ENCODE data around the gene CELF2. TPM values are rescaled to one million over a fixed set of nuclear protein-coding genes. Genes with fewer than 3 reads are reported as not detected.
A peak's percentile ranks its signal among the peaks of the same experiment; 100 is the strongest.

The CELF2 gene
- total and polyA plus RNA-seq, 9 of the 15 experiments (the other 6 are each of a cell fraction or from before 2014, with no cell fraction given): 4.0 to 20.3 (median 11.1) TPM

- Histone ChIP-seq H3K9ac (ENCODE audit: insufficient read depth in 1 of 2, low read depth in 2 of 2, low read length in 2 of 2) (no peak overlapping the region), H3K36me3 (ENCODE audit: control insufficient read depth, insufficient read depth, low read length) (no peaks in the 10 kb centered on the region), H3K4me1 (replicated peaks in 1 of 2; ENCODE audit: control insufficient read depth in 2 of 2, insufficient read depth in 2 of 2, low read length in 2 of 2) (peaks cover 14 to 49% of the 10 kb centered on the region in 2 experiments), H3K4me2 (ENCODE audit: insufficient read depth, low read length) (peak overlapping the region; percentile 21; the same call in 1 of the 2 replicates), H3K27ac (ENCODE audit: extremely low read depth, low read depth, low read length) (peak overlapping the region; percentile 26; the same call in 2 of the 3 replicates), H2AFZ (ENCODE audit: low read depth, low read length) (peak overlapping the region; percentile 73), H3K27me3 (ENCODE audit: control insufficient read depth in 2 of 2, insufficient read depth in 2 of 2, low read length in 2 of 2) (no peaks in the 10 kb centered on the region), H3K9me3 (replicated peaks; ENCODE audit: control insufficient read depth, insufficient read depth, low read depth, low read length) (no peaks in the 10 kb centered on the region), H3K79me2 (ENCODE audit: control insufficient read depth, insufficient read depth, low read length) (no peaks in the 10 kb centered on the region), H3K4me3 (no peak overlapping the region), H4K20me1 (replicated peaks; ENCODE audit: control insufficient read depth, insufficient read depth, low read length) (no peaks in the 10 kb centered on the region), H3K9me1 (ENCODE audit: control insufficient read depth, insufficient read depth, low read length) (no peaks in the 10 kb centered on the region)
- FAIRE-seq (peak; percentile 73), DNase-seq (ENCODE audit: extremely low read depth in 1 of 4, low spot score in 3 of 4) (peak; percentile 22 to 77 (median 39)), ATAC-seq (peak; percentile 76)
- ChIA-PET POLR2A (interaction anchor here (0.6 to 1.4 kb wide), 2 partner anchors 9 to 1115 kb away, joined by 3 to 5 read pairs; no protein-coding TSS in a partner anchor), CTCF (ENCODE audit: low intra/inter-chr PET ratio) (interaction anchor here (0.9 kb wide), 1 partner anchor 126 kb away, joined by 3 read pairs; no protein-coding TSS in a partner anchor)
- intact Hi-C loops (cut with micrococcal nuclease) (no loop called here), in situ Hi-C loops (cut with MboI) (no loop called here)
- BruUV-seq (replicated peaks): no TSS peak
- 6% methylated on average over 3 of the region's 3 CpGs for WGBS (ENCODE audit: insufficient coverage, low coverage, missing lambda C conversion rate)
- TF ChIP-seq ZNF75A (CRISPR knock-in tag; IDR thresholded peaks at IDR 0.05) (no peak), ZC3H11A (IDR thresholded peaks at IDR 0.05; ENCODE audit: low read depth, low read length) (no peak), TCF15 (CRISPR knock-in tag; IDR thresholded peaks at IDR 0.05) (no peak), RBBP5 (IDR thresholded peaks at IDR 0.05; ENCODE audit: borderline replicate concordance, insufficient read depth, low read length, poor library complexity, severe bottlenecking) (no peak), BCLAF1 (IDR thresholded peaks at IDR 0.05; ENCODE audit: borderline replicate concordance in 1 of 2, control insufficient read depth in 1 of 2, low read depth in 2 of 2, low read length in 1 of 2) (no peak), SMC3 (conservative IDR thresholded peaks at IDR 0.05; ENCODE audit: insufficient read depth, low read depth, low read length) (no peak), HES1 (IDR thresholded peaks at IDR 0.05; ENCODE audit: low read depth) (no peak), HINFP (tag; conservative IDR thresholded peaks at IDR 0.05; ENCODE audit: low read depth) (no peak), SPI1 (IDR thresholded peaks at IDR 0.05; ENCODE audit: borderline replicate concordance, low read depth, low read length) (peak; percentile 91), BCL6 (CRISPR knock-in tag; IDR thresholded peaks at IDR 0.05) (no peak)
Measured at GRCh38 chr10:11145495-11145855, 127.8 kb downstream of the CELF2 start.

All from K562 (cell line).